Nephron progenitor cell (in vitro differentiated cells): ENCODE data around the gene PRSS1.
"Not testable (repeated sequence)": the region's sequence is repeated elsewhere in the genome, so short reads cannot be mapped to it uniquely, and the experiment has no call there.

Experiments
- DNase-seq: peaks from one replicate; pipeline ENCODE4 v3.0.0; 2021
- H3K27ac Mint-ChIP-seq: 2 replicates; pipeline ENCODE4 v1.8.0; 2021; ENCODE audit warnings: mild to moderate bottlenecking, moderate library complexity, mixed read lengths
- H3K27me3 Mint-ChIP-seq: 2 replicates; pipeline ENCODE4 v1.8.0; 2021; ENCODE audit warnings: mild to moderate bottlenecking, low read depth, mixed read lengths; ENCODE audit not compliant: poor library complexity
- H3K36me3 Mint-ChIP-seq: 2 replicates; pipeline ENCODE4 v1.8.0; 2021; ENCODE audit warnings: low read depth, mixed read lengths
- H3K4me1 Mint-ChIP-seq: 2 replicates; pipeline ENCODE4 v1.8.0; 2021; ENCODE audit warnings: mixed read lengths
- H3K4me3 Mint-ChIP-seq: 2 replicates; pipeline ENCODE4 v1.8.0; 2021; ENCODE audit warnings: mild to moderate bottlenecking, moderate library complexity, mixed read lengths
- H3K9me3 Mint-ChIP-seq: 2 replicates; pipeline ENCODE4 v1.8.0; 2021; ENCODE audit warnings: mild to moderate bottlenecking, moderate library complexity, mixed read lengths
- CTCF ChIP-seq: fragments of 200-600 bp; sonication (generic); IDR thresholded peaks from 2 replicates; pipeline ENCODE4 v1.5.0; 2021; ENCODE audit warnings: antibody characterized with exemption

The PRSS1 gene

GRCh38 chr7:142749218-142749993, at the start of gene PRSS1:
Gene PRSS1, plus strand, starts transcription at chr7:142749472. Its CDS starts 13 bp downstream, at chr7:142749485.
- TF ChIP-seq CTCF, result no peak
- H3K27ac Mint-ChIP-seq, result no peak within 1 kb of the TSS

GRCh38 chr7:142700935-142701334, 48.3 kb upstream of the PRSS1 start:
- not testable (repeated sequence) for H3K4me3 Mint-ChIP-seq, H3K27me3 Mint-ChIP-seq, DNase-seq, H3K27ac Mint-ChIP-seq, H3K36me3 Mint-ChIP-seq, H3K9me3 Mint-ChIP-seq, H3K4me1 Mint-ChIP-seq

More at GRCh38 chr7:142749218-142749993, at the start of gene PRSS1:
- Mint-ChIP-seq H3K36me3 (no peaks in the 10 kb centered on the region), H3K4me3 (no peak within 1 kb of the TSS), H3K9me3 (no peaks in the 10 kb centered on the region), H3K4me1 (no peaks in the 10 kb centered on the region), H3K27me3 (peaks cover 24% of the 10 kb centered on the region)
- no peak for DNase-seq

- Mint-ChIP-seq H3K27ac (no peak overlapping the region), H3K27me3 (peaks cover 7% of the 10 kb centered on the region), H3K4me1 (no peaks in the 10 kb centered on the region), H3K36me3 (no peaks in the 10 kb centered on the region), H3K4me3 (no peak overlapping the region), H3K9me3 (no peaks in the 10 kb centered on the region)
- no peak for DNase-seq
- no peak for TF ChIP-seq CTCF
Observed at GRCh38 chr7:142703655-142704305, 45.5 kb upstream of the PRSS1 start.

- not testable (repeated sequence) for DNase-seq, H3K27me3 Mint-ChIP-seq, H3K4me3 Mint-ChIP-seq, H3K27ac Mint-ChIP-seq, H3K36me3 Mint-ChIP-seq, H3K9me3 Mint-ChIP-seq, H3K4me1 Mint-ChIP-seq
Observed at GRCh38 chr7:142708726-142709125, 40.5 kb upstream of the PRSS1 start.

- Mint-ChIP-seq H3K27ac (no peak overlapping the region), H3K27me3 (peaks cover 2% of the 10 kb centered on the region), H3K36me3 (no peaks in the 10 kb centered on the region), H3K9me3 (no peaks in the 10 kb centered on the region), H3K4me3 (no peak overlapping the region), H3K4me1 (no peaks in the 10 kb centered on the region)
- TF ChIP-seq CTCF, result no peak
- no peak for DNase-seq
Observed at GRCh38 chr7:142709921-142710320, 39.4 kb upstream of the PRSS1 start.

GRCh38 chr7:142711196-142711595, 38.1 kb upstream of the PRSS1 start:
- H3K27ac Mint-ChIP-seq, result no peak overlapping the region
- no peaks in the 10 kb centered on the region for H3K4me1 Mint-ChIP-seq
- no peak for DNase-seq
- no peak overlapping the region for H3K4me3 Mint-ChIP-seq
- no peaks in the 10 kb centered on the region for H3K27me3 Mint-ChIP-seq
- H3K9me3 Mint-ChIP-seq, result no peaks in the 10 kb centered on the region
- no peaks in the 10 kb centered on the region for H3K36me3 Mint-ChIP-seq
- no peak for TF ChIP-seq CTCF
